Neuron (in vitro differentiated cells): ENCODE measurements around the gene USP24.

Source experiments
- H2AFZ ChIP-seq: one replicate; pipeline ENCODE4 v1.6.1; 2013; ENCODE audit warnings: low read depth, mild to moderate bottlenecking, inconsistent platforms, low read length, moderate library complexity
- H3K27me3 ChIP-seq: one replicate; pipeline ENCODE4 v1.6.1; 2013; ENCODE audit warnings: low read length; ENCODE audit not compliant: insufficient read depth
- H3K36me3 ChIP-seq: one replicate; pipeline ENCODE4 v1.6.1; 2013; ENCODE audit warnings: low read length; ENCODE audit not compliant: insufficient read depth
- H3K4me1 ChIP-seq: one replicate; pipeline ENCODE4 v1.6.1; 2013; ENCODE audit warnings: low read length; ENCODE audit not compliant: insufficient read depth
- H3K4me3 ChIP-seq: 2 replicates; pipeline ENCODE4 v1.5.1; 2013; ENCODE audit warnings: mild to moderate bottlenecking, low read length, moderate library complexity
- H3K9me3 ChIP-seq: one replicate; pipeline ENCODE4 v1.6.1; 2013; ENCODE audit warnings: low read length

USP24 gene

DNA sequence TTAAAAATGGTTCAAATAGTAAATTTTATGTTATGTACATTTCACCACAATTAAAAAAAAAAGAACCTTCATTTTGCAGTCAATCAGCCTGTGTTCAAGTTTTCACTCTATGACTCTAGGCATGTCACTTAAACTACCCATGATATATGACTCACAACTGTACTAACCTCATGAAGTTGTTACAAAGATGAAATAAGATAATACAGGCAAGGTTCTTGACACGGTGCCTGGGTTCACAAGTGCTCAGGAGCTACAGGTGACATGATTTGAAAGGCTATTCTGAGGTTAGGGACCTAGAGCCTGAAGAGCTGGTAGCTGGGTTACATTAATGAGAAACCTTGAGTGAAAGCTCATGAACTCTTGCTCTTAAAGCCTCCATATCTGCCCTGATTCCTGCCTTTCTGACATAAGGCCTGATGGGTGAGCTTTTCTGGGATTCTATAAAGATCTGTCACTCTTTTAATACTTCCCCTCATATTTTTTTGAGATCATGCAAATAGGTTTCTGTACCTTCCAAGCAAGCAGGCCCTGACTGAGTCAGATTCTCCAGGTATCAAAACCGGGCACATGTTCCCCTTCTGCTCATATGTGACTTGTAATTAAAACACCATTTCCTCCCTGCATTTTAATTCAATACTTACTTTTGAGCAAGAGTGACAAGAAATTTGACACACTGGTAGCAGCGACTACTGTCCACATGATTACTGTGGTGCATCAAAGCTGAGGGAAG lies 141.8 kb downstream of the USP24 start:
- H3K4me3 ChIP-seq: no peak overlapping the region
- H2AFZ ChIP-seq: no peak overlapping the region
- no peaks in the 10 kb centered on the region for H3K9me3 ChIP-seq
- no peaks in the 10 kb centered on the region for H3K27me3 ChIP-seq
- peaks cover 86% of the 10 kb centered on the region for H3K36me3 ChIP-seq
- H3K4me1 ChIP-seq: no peaks in the 10 kb centered on the region

DNA sequence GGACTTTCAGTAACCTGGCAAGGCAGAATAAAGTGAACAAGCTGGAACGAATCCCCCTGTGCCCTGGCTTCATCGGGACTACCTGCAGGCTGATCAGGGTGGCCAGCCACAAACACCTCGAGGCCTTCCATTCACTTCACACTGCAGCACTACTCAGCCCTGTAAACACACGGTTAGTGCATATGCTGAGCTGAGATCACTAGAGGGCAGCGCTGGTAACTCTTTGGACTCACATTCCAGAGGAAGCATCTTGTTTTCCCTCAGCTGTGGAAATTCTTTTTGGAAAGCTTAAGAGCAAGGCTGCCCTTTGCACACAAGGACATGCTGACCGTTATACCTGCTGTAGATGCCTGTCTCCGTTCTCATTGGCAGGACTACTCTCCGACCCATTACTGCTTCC lies 143.7 kb downstream of the USP24 start:
- no peaks in the 10 kb centered on the region for H3K9me3 ChIP-seq
- H3K27me3 ChIP-seq: no peaks in the 10 kb centered on the region
- H3K4me1 ChIP-seq: no peaks in the 10 kb centered on the region
- H3K36me3 ChIP-seq: peaks cover 92% of the 10 kb centered on the region
- no peak overlapping the region for H2AFZ ChIP-seq
- no peak overlapping the region for H3K4me3 ChIP-seq

DNA sequence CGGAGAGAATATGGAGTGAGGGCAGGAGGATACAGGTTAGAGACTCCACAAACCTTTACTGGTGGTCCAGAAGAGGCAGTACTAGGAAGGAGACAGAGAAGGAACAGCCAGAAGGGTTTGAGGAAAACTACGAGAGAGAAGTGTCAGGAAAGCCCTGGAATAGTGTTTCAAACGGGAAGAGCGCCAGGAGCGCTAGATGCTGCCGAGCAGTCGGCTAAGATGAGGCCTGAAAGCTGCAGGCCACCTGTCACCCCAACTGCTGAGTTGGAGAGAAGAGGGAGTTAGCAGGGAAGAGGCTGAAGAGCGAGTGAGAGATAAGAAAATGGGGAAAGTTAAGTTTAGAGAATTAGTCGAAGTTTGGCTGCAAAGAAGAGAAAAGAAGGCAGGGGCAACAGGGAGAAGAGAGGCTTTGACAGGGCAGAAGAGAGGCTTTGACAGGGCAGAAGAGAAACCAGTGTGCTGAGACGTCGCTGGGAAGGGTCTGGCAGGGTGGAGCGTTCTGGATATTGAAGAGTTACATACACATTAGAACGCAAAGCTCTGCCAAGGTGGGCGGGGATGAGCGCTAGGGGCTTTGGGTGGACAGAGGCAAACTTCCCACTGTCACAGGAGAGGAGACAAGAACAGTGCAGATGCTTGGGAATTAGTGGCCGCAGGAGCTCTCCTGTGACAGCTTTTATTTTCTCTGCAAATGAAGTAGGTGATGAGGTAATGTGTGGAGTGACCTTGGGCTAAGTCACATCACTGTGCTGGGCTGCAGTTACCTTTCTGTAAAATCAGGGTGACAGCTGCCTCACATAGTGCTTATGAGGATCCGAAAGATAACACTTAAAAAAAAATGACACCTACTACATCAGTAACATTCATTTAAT lies 144.6 kb downstream of the USP24 start:
- Histone ChIP-seq H3K9me3 (no peaks in the 10 kb centered on the region), H3K36me3 (peaks cover 85% of the 10 kb centered on the region), H3K4me3 (no peak overlapping the region), H3K4me1 (no peaks in the 10 kb centered on the region), H2AFZ (no peak overlapping the region), H3K27me3 (no peaks in the 10 kb centered on the region)

DNA sequence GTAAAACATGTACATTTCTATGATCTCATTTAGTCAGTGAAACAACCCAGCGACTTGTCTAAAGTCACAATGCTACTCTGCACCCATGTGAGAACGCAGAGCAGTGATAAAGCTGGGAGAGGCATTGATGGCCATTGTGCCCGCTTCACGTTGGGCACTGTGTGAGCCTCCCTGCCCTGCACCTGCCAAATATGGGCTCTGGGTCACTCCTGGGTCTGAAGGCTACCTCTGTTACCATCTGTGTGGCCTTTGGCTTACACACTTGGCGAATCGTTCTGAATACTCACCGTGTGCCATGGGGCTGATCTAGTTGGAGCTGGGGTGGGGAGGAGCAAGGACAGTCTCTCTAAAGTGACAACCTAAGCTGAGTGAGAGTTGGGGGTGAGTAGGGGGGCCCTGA lies 145.9 kb downstream of the USP24 start:
- Histone ChIP-seq H3K36me3 (peaks cover 73% of the 10 kb centered on the region), H3K27me3 (no peaks in the 10 kb centered on the region), H3K4me1 (no peaks in the 10 kb centered on the region), H2AFZ (no peak overlapping the region), H3K4me3 (no peak overlapping the region), H3K9me3 (no peaks in the 10 kb centered on the region)

DNA sequence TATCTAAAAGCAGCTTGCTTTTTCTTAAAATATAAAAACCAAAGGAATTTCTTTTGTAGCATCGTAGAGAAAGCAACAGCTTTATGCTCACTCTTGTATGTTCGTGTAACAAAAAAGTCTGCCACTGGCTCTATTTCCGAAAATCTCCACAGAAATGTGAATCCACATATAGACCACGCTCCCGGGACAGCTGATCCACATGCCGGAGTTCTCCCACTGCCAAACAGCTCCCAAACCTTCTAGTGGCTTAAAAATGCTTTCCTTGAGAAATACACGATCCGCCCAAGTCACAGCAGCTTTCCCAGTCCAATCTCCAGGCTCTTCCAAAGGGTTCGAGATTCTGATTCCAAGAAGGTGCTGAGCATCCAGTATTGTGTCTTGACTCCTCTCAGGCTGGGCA lies 146.5 kb downstream of the USP24 start:
- Histone ChIP-seq H3K4me1 (no peaks in the 10 kb centered on the region), H2AFZ (no peak overlapping the region), H3K36me3 (peaks cover 67% of the 10 kb centered on the region), H3K9me3 (no peaks in the 10 kb centered on the region), H3K4me3 (no peak overlapping the region), H3K27me3 (no peaks in the 10 kb centered on the region)

DNA sequence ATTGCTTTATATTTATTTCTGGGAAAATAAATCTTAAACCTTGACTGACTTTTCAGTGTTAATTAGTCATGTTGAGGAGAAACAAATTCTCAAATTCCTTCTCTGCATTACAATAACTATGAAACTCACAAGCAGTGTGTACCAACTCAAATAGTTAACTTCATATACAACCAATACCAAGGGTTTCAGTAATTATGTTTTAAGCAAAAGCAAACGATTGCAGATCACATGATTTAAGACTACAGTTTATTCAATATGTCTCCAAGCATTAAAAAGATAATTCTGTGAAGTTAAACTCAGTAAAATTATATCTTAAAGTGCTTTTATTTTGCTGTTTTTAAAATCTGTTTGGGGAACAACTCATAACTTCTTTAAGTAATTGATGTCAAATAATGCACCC lies 147.2 kb downstream of the USP24 start:
- no peaks in the 10 kb centered on the region for H3K4me1 ChIP-seq
- H3K36me3 ChIP-seq: peaks cover 60% of the 10 kb centered on the region
- H3K9me3 ChIP-seq: no peaks in the 10 kb centered on the region
- H2AFZ ChIP-seq: no peak overlapping the region
- H3K27me3 ChIP-seq: no peaks in the 10 kb centered on the region
- no peak overlapping the region for H3K4me3 ChIP-seq

DNA sequence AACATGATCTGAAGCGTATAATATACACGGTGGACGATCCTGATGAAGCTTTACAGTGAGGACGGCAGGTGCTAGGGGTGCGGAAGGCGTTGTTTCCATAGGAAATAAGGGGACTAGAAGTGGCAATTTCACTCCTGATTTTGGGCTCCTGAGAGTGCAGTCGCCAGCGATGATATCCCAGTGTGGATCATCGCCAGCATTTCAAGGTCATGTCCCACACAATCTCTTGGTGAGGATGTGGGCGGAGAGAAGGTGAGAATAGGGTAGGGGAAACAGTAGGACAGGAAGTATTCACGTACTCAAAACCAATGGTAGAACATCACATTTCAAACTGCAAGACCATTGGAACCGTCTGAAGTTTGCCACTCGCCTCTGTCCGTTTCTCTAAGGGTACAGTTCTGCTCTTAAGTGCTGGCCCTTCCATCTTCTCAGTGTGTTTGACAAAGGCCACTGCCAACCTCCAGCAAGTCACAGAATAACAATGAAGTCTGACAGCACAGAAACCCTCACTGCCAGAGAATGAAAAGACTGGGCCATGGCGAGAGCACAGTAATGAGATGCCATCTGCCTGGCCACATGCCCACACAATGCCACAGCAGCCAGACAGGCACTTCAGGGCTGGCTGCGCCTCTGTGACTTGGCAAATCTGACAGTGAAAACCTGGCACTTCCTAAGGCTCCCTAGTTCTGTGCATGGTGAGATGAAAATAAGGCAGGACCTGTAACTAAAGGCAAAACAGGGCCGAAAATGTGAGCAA lies 148.0 kb downstream of the USP24 start:
- H3K4me1 ChIP-seq: no peaks in the 10 kb centered on the region
- H3K36me3 ChIP-seq: peaks cover 52% of the 10 kb centered on the region
- no peaks in the 10 kb centered on the region for H3K27me3 ChIP-seq
- no peak overlapping the region for H3K4me3 ChIP-seq
- no peaks in the 10 kb centered on the region for H3K9me3 ChIP-seq
- no peak overlapping the region for H2AFZ ChIP-seq

DNA sequence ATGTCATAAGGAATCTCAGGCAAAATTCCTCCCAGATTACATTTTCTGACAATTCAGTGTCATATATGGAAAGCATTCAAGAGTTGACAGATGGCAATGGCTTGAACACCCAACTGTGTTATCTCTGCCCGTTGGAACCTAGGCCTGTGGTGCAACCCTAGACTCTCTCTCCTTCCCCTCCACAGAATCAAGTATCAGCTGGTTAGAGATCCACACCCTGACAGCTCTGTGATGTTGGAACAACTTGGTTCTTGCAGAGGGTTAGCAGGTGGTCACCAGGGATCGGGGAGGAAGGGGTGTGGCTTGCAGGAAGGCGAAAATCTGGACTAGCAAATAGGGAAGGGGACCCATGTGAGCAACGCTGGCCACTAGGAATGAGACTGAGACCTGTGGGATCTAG lies 149.5 kb downstream of the USP24 start:
- no peak overlapping the region for H3K4me3 ChIP-seq
- H3K27me3 ChIP-seq: no peaks in the 10 kb centered on the region
- no peak overlapping the region for H2AFZ ChIP-seq
- no peaks in the 10 kb centered on the region for H3K9me3 ChIP-seq
- peaks cover 41% of the 10 kb centered on the region for H3K36me3 ChIP-seq
- H3K4me1 ChIP-seq: no peaks in the 10 kb centered on the region

DNA sequence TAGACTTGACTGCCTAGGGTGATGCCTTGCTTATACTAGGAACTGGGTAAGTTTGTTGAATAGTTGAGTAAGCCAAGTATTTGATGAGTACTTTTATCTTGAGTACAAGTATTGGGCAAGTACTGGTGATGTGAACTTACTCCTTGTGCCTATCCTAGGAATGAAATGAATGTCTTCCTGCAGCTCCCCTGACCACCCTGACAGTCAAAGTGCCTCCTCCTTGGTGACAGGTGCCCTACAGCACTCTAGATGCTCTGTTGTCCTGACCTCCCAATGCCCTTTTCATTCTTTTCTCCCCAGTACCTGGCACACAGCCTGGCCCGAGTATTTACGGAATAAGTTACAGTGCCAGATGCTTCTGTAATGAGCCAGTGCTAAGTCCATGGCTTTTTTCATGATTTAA lies 150.3 kb downstream of the USP24 start:
- H2AFZ ChIP-seq: no peak overlapping the region
- no peaks in the 10 kb centered on the region for H3K4me1 ChIP-seq
- no peaks in the 10 kb centered on the region for H3K27me3 ChIP-seq
- H3K36me3 ChIP-seq: peaks cover 33% of the 10 kb centered on the region
- no peaks in the 10 kb centered on the region for H3K9me3 ChIP-seq
- H3K4me3 ChIP-seq: no peak overlapping the region

DNA sequence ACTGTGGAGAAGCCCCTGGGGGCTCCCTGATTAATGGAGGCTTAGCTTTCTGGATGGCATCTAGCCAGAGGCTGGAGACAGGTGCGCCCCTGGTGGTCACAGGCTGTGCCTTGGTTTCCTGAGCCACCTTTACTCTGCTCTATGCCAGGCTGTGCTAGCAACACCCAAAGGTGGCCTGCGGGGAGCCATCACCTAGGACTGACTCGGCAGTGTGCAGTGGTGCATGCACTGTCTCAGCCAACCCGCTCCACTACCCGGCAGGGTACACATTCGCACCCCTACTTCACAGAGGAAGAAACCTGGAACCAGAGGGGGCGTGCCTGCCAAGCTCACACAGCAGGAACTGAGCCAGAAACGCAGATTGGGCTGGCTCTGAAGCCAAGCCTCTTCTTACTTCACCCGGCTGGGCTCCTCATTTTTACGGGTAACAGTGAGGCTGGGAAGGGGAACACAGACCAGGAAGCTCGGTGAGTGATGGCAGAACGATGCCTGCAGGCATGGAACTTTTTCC lies 151.0 kb downstream of the USP24 start:
- no peaks in the 10 kb centered on the region for H3K9me3 ChIP-seq
- no peak overlapping the region for H2AFZ ChIP-seq
- no peak overlapping the region for H3K4me3 ChIP-seq
- peaks cover 26% of the 10 kb centered on the region for H3K36me3 ChIP-seq
- H3K27me3 ChIP-seq: no peaks in the 10 kb centered on the region
- no peaks in the 10 kb centered on the region for H3K4me1 ChIP-seq

DNA sequence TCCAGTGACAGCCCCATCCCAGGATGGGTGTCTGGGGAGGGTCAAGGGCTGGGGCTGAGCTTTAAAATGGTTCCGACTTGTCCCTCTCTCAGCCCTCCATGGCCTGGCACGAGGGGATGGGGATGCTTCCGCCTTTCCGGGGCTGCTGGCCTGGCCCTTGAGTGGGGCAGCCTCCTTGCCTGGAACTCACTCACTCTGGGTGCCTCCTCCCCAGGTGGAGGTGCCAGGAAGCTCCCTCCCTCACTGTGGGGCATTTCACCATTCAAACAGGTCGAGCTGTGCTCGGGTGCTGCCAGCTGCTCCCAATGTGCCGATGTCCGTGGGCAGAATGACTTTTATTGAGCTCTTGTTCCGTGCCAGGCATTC lies 151.6 kb downstream of the USP24 start:
- H3K9me3 ChIP-seq: no peaks in the 10 kb centered on the region
- no peak overlapping the region for H3K4me3 ChIP-seq
- H3K36me3 ChIP-seq: peaks cover 21% of the 10 kb centered on the region
- H3K27me3 ChIP-seq: no peaks in the 10 kb centered on the region
- H3K4me1 ChIP-seq: no peaks in the 10 kb centered on the region
- H2AFZ ChIP-seq: no peak overlapping the region

DNA sequence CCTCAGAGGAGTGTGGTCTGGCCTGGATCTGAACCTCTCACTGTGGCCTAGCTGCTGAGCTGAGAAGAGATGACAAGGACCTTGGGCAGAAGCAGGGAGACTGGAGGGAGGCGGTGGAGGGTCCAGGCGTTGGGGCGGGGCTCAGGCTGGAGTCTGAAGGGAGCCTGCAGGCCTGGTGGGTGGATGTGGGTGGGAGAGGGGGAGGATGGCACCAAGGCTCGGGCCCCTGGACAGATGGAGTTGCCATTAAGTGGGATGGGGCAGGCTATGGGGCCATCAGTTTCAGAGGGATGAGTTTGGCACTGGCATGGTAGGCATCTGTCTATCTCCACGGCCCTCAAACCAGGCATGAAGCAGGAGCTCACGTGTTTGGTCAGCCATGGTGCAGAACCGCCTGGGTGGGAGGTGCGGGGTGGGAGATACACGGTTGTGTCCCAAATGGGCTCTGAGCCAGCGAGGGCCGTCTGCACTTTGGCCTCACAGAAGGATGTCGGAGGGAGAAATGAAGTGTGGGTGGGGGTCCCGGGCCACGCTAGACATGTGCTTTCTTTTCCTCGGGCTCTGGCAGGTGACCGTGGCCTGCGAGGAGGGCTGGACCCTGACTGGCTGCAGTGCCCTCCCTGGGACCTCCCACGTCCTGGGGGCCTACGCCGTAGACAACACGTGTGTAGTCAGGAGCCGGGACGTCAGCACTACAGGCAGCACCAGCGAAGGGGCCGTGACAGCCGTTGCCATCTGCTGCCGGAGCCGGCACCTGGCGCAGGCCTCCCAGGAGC lies 152.2 kb downstream of the USP24 start:
- no peaks in the 10 kb centered on the region for H3K4me1 ChIP-seq
- H3K27me3 ChIP-seq: no peaks in the 10 kb centered on the region
- H3K4me3 ChIP-seq: no peak overlapping the region
- no peak overlapping the region for H2AFZ ChIP-seq
- H3K36me3 ChIP-seq: peaks cover 16% of the 10 kb centered on the region
- no peaks in the 10 kb centered on the region for H3K9me3 ChIP-seq
